Spinal cord (tissue), 10 donors: ENCODE results near the gene ANKRD55. TPM values are rescaled to one million over a fixed set of nuclear protein-coding genes. Genes with fewer than 3 reads are reported as not detected.

Experiments
- DNase-seq, 6 donors: peaks; one replicate each; pipeline versions ENCODE4 v3.0.0 to v3.0.0-alpha.2; 2013 to 2015; ENCODE audit warnings: low spot score in 6 of 6, low read depth in 4 of 6
- H3K27ac ChIP-seq: one replicate; pipeline ENCODE4 v1.5.1; 2013; ENCODE audit warnings: low read depth, low read length, control low read depth
- H3K27me3 ChIP-seq: one replicate; pipeline ENCODE4 v1.6.1; 2013; ENCODE audit warnings: low read length; ENCODE audit not compliant: control insufficient read depth, insufficient read depth
- H3K36me3 ChIP-seq: one replicate; pipeline ENCODE4 v1.6.1; 2013; ENCODE audit warnings: low read length; ENCODE audit not compliant: control insufficient read depth, insufficient read depth
- H3K4me1 ChIP-seq: one replicate; pipeline ENCODE4 v1.6.1; 2013; ENCODE audit warnings: low read length; ENCODE audit not compliant: control insufficient read depth, insufficient read depth
- H3K4me3 ChIP-seq: one replicate; pipeline ENCODE4 v1.5.1; 2013; ENCODE audit warnings: low read depth, low read length, control low read depth
- H3K9me3 ChIP-seq: one replicate; pipeline ENCODE4 v1.6.1; 2013; ENCODE audit warnings: low read length; ENCODE audit not compliant: control insufficient read depth, insufficient read depth
- WGBS: methylation state at CpG from one replicate; pipeline ENCODE4 v1.1.5; 2013; ENCODE audit warnings: missing lambda C conversion rate; ENCODE audit not compliant: insufficient coverage; 5-methylcytosine and 5-hydroxymethylcytosine counted together
- polyA plus RNA-seq, 2 donors: library from polyadenylated mRNA; unstranded; fragments of 120-200 nt; gene quantifications; one replicate each; pipeline ENCODE4 v1.2.1, GENCODE V29; 2013; ENCODE audit not compliant: insufficient read length in 2 of 2
- small RNA-seq: library from RNA; depleted of rRNA; stranded (forward); fragments of <200 nt; gene quantifications from one replicate; pipeline ENCODE3, GENCODE V24; 2014; ENCODE audit warnings: low replicate concordance
- total RNA-seq, 2 donors: library from RNA; depleted of rRNA in 1 of 2; stranded (reverse); fragments of 120-200 nt in 1 of 2; fragments of >200 nt in 1 of 2; gene quantifications; one replicate each; pipeline versions ENCODE4 v1.2.3 to v1.2.4, GENCODE V29; 2013 to 2014
- donor health status: healthy.

ANKRD55 gene
- total and polyA plus RNA-seq, 4 donors, result 3.9 to 14.0 (median 11.3) TPM

GRCh38 chr5:56054666-56055065 lies 178.5 kb downstream of the ANKRD55 start:
- no peaks in the 10 kb centered on the region for H3K27me3 ChIP-seq
- no peaks in the 10 kb centered on the region for H3K4me1 ChIP-seq
- DNase-seq, result no peak
- no peaks in the 10 kb centered on the region for H3K36me3 ChIP-seq
- no peaks in the 10 kb centered on the region for H3K9me3 ChIP-seq
- 100% methylated on average over 2 of the region's 2 CpGs for WGBS
- no peak overlapping the region for H3K27ac ChIP-seq
- no peak overlapping the region for H3K4me3 ChIP-seq

GRCh38 chr5:56053363-56053762 lies 179.8 kb downstream of the ANKRD55 start:
- no peaks in the 10 kb centered on the region for H3K27me3 ChIP-seq
- no peaks in the 10 kb centered on the region for H3K9me3 ChIP-seq
- H3K36me3 ChIP-seq, result no peaks in the 10 kb centered on the region
- H3K4me3 ChIP-seq, result no peak overlapping the region
- H3K4me1 ChIP-seq, result no peaks in the 10 kb centered on the region
- WGBS, result no CpG with 5 or more reads among the region's 4 CpGs
- no peak for DNase-seq
- no peak overlapping the region for H3K27ac ChIP-seq

GRCh38 chr5:56052735-56053134 lies 180.4 kb downstream of the ANKRD55 start:
- Histone ChIP-seq H3K27me3 (no peaks in the 10 kb centered on the region), H3K9me3 (no peaks in the 10 kb centered on the region), H3K4me1 (no peaks in the 10 kb centered on the region), H3K4me3 (no peak overlapping the region), H3K27ac (no peak overlapping the region), H3K36me3 (no peaks in the 10 kb centered on the region)
- no peak for DNase-seq
- WGBS, result 100% methylated on average over 1 of the region's 1 CpG

GRCh38 chr5:56050551-56051255 lies 182.4 kb downstream of the ANKRD55 start:
- DNase-seq, result peak in 1 of 6 donors; percentile 87
- Histone ChIP-seq H3K36me3 (no peaks in the 10 kb centered on the region), H3K27ac (peak overlapping the region; percentile 15), H3K4me3 (no peak overlapping the region), H3K4me1 (no peaks in the 10 kb centered on the region), H3K9me3 (no peaks in the 10 kb centered on the region), H3K27me3 (no peaks in the 10 kb centered on the region)
- WGBS, result no CpG with 5 or more reads among the region's 1 CpG

Small RNAs within 50 kb of the gene (small RNA-seq; reads per million reads assigned to genes)
- gene RNA5SP184 (not detected), gene RNA5SP185 (0.10 reads per million), gene RNU6-299P (not detected)

Other genes starting within 250 kb of the ANKRD55 start
- gene IL6ST, start 238.4 kb downstream of the ANKRD55 start, total RNA-seq, result 100 to 1,000 TPM; 219 to 246 TPM
- 10 to 100 TPM; 49.9 to 71.6 TPM for gene IL6ST, start 238.4 kb downstream of the ANKRD55 start, polyA plus RNA-seq